GM18519 (cell line): ENCODE data around the gene SLC22A2.
"Not testable (repeated sequence)": the region's sequence is repeated elsewhere in the genome, so short reads cannot be mapped to it uniquely, and the experiment has no call there.

Experiments used
- ATAC-seq: cut with Tn5 transposase; IDR thresholded peaks from one replicate; pipeline ENCODE4 v1.9.1; 2021; ENCODE audit warnings: mild to moderate bottlenecking, moderate library complexity; ENCODE audit not compliant: unreplicated experiment, low FRiP score

SLC22A2 gene

DNA sequence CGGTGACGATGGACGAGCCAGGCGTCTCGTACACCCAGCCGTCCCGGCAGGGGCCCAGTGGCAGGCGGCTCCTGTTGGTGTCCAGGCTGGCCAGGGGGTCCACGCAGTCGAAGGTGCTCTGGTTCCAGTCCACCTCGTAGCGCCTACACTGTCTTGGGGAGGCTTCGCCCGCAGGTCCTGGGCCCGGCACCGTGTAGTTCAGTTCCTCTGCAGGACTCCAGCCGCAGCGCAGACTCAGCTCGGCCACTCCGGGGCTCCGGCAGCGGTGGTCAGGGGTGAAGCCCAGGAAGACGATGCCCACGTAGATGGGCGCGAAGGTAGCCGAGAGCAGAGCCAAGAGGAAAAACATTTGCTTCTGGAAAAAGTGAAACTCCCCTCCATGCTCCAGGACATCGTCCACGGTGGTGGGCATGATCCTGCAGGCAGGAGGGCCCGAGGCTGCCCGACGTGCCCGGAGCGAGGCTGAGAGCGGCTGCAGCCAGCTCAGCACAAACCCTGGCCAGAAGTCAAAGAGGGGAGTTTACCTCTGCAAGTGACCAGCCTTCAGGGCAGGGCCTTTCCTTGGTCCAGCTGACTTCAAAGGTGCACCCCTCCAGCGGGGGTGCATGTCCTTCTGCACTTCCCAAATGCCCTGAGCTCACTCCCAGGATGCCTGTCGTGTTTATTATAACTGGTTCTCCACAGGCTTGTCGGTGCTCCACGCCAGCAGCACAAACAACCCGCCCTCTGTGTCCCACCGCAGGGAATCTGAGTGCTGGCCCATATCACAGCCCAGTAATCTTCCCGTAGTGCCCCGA is at the start of gene SLC22A2:
Gene SLC22A2 (minus strand): TSS at position 476 of the 797 bp plus-strand sequence. CDS start 64 bp downstream, at position 412.
- ATAC-seq, result no peak

DNA sequence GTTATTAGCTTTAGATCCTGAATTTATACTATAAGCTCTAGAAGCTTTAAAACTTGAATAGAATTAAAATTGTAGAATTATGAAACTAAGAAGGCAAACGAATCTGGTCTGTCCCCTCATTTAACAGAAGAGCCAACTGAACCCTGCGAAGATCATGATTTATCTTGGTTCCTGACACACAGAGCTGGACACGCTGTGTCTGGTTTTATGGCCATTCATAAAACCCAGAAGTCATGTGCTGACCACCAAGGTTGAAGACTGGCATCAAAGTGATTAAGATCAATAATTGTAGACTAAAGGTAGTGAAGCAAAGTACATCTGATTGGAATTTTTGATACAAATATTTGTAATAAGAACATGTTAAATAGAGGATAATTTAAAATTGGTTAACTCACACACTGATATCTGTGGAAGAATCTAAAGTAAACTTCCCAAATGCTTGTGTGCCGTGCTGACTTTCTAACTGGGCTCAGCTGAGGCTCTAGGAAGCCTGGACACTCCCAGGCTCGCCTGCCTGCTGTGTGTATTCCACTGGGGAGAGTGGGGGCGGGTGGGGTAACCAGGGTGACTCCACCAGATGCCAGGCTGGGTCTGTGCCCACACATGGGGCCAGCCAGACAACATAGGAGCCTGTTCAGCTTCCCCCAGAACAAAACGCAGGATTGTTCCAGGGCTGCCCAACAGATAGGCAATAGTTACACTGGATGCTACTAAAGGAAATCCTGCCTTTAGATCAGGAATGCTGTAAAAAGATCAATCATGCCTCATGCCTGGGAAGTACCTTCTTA is 47.5 kb upstream of the SLC22A2 start:
- ATAC-seq, result no peak

DNA sequence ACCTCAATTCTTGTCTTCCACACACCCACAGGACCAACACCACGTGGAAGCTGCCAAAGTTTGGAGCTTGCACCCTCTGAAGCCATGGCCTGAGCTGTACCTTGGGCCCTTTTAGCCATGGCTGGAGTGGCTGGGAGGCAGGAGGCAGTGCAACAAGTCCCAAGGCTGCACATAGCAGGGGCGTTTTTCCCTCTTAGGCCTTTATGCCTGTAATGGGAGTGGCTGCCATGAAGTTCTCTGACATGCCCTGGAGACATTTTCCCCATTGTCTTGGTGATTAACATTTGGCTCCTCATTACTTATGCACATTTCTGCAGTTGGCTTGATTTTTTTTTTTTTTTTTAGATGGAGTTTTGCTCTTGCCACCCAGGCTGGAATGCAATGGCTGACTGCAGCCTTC is 45.2 kb upstream of the SLC22A2 start:
- ATAC-seq, result no peak

DNA sequence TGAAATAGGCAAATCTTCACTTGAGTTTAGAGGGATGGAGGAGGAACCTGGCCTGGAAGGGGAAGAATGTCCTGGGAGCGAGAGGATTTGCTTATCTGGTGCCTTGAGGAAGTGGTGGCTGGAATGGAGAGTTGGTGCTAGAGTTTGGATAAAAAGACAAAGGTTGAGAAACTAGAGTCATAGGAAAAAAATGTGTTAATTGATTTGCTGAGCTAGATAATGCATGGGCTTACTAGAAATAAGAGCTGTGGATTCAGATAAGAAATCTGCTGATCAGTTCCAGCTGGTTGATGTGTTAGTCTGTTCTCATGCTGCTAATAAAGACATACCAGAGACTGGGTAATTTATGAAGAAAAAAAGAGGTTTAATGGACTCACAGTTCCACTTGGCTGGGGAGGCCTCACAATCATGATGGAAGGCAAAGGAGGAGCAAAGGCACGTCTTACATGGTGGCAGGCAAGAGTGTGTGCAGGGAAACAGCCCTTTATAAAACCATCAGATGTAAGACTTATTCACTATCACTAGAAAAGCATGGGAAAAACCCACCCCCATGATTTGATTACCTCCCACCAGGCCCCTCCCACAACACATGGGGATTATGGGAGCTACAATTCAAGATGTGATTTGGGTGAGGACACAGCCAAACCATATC is 43.9 kb upstream of the SLC22A2 start:
- ATAC-seq, result not testable (repeated sequence)

DNA sequence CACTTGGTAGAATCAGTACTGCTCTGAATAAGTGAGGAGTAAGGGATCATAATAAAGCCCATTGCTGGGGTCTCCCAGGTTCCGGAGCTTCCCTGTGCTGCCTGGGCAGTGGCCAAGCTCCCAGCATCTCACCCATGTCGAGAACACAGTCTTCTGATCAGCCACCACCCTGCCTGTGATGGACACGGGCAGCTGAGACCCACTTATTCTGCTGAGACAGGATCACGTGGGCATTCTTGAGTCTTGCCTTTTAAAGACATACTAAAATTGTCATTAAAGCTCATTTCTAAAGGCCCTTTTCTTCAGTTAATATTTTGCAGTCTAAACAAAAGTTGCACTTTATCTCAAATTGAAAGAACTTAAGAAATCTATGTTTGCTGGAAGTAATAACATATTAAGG is 42.7 kb upstream of the SLC22A2 start:
- ATAC-seq, result no peak

DNA sequence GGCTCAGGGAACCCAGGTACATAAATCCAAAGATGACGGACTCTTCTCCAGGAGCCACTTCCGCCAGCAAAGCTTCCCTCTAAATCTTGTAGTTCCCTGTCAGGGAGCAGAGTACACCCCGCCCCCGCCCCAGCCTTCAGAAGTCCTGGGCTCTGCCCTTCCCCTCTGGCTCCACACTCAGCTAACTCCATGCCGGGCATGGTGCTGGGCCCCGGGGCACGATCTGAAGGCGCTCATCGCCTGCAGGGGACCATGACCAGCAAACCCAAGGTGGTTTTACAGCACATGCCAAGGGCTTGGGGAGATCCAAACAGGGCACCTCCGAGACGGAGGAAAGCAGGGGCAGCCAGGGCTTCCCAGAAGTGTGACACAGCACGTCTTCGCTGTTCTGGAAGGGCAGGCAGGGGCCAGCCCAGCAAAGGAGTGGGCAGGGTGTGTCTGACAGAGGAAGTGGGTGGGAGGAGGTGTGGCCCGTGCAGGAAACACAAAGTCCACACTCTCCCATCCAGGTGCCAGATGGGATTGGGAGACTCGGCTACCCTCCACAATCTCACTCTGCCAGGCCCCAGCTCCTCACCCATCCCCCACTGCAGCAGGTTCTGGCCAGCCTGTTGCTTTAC is 41.6 kb upstream of the SLC22A2 start:
- no peak for ATAC-seq

DNA sequence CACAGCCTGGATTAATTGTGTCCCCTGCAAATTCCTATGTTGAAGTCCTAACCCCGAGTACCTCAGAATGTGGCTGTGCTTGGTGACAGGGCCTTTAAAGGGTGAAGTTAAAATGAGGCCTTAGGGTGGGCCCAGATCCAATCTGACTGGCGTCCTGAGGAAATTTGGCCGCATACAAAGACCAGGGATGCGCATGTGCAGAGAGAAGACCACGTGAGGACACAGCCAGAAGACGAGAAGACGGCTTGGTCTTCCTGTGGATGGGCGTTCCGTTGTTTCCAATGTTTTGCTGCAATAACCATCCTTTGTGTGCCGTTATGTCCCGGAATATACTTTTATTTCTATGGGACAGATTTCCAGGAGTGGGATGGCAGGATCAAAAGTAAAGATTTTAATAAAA is 40.9 kb upstream of the SLC22A2 start:
- no peak for ATAC-seq

DNA sequence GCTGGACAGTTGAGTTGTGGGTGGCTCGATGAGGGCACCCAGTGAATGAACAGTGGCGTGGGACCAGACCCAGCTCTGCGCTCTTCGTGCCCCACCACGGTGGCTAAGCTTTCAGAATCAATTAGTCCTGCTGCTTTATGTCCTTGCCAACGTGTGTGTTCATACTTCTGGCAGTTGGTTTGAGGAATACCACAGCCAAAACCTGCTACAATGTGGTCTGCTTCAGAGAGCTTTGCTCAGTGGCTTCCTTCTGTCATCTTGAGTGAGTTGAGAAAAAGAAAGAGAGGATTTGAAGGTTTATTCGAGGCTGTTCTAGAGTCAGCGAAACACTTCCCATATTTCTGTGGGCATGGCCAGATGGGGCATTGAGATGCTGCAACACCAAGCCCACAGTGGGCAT is 39.5 kb upstream of the SLC22A2 start:
- no peak for ATAC-seq

DNA sequence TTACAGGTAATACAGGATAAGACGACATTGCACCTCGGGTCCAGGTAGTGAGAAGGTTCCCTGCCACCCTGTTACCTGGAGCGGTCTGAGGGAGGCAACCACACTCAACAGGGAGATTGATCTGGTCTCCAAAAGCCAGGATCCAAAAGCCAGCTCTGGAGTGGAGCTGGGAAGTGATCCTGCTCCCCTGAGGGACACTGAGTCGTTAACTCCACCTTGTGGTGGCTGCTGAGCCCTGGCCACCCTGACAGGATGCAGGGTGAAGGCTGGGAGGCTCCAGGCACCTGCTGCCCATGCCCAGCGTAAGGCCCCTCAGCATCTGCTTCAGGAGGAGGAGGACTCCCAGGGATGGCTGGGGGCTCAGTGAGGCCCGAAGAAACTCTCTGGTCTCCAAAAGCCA is 38.7 kb upstream of the SLC22A2 start:
- ATAC-seq, result no peak

DNA sequence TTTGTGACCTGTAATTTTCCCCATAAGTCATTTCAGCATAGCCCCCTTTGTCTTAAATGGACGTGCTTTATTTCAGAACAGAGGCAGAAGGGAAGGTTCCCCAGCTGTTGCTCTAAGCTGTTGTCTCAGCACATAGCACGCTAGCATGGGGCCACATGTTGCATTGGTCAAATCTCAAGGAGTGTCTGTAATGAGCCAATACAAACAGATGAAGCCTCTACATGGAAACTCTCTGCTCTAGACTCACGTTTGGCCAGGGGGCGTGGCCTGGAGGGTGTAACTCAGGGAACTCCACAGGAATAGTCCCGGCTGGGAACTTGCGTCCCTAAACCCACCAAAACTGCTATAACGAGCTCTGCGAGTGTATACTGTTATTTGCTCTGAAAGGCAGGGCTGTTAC is 35.2 kb upstream of the SLC22A2 start:
- no peak for ATAC-seq

DNA sequence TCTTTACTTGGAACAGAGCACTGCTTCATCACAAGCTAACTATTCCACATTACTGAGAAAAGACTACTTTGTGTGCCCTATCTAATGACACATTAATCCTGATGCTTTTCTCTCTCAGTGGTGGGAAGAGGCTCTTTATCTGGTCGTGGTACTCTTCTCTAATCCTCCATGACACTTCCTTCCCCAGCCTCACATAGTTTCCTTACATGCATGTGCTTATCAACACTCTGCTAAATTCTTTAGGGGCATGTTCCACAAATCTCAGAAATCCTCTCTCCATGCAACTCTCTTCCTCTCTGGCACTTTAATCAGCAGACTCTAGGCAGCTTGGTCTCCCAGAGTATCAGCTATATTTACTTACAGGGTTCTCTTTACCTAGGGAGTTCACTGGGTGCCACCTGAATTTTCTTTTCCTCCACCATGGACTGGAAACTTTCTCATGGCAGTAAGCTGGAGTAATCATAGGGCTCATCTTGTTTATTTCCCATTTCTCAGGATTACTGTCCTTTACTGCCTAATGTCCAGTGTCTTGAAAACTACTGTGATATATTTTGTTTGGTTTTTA is 27.0 kb upstream of the SLC22A2 start:
- ATAC-seq, result no peak

DNA sequence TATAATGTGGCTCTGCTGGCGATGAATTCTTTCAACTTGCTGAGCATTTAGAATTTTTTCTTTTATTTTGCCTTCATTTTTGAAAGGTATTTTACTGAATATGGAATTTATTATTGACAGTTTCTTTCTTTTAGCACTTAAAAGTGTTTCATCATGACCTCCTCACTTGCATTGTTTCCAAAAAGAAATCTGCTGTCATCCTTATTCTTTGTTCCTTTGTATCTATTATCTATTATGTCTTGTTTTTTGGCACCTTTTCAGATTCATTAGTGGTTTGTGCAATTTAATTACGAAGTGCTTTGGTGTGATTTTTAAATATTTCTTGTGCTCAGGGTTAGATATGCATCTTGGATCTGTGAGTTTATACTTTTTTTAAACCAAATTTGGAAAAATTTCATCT is 26.0 kb upstream of the SLC22A2 start:
- no peak for ATAC-seq

DNA sequence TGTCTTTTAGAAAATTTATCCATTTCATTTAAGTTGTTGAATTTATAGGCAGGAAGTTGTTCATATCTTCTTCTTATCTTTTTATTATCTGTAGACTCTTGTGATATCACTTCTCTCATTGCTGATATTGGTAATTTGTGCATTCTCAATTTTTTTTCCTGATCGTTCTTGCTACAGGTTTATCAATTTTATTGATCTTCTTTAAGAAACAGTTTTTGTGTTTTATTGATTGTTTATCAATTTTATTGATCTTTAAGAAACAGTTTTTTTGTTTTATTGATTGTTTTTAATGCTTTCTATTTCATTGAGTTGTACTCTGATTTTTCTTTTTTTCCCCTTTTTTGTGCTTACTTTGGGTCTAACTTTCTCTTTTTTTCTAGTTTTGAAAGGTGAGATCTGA is 23.8 kb upstream of the SLC22A2 start:
- ATAC-seq, result no peak

DNA sequence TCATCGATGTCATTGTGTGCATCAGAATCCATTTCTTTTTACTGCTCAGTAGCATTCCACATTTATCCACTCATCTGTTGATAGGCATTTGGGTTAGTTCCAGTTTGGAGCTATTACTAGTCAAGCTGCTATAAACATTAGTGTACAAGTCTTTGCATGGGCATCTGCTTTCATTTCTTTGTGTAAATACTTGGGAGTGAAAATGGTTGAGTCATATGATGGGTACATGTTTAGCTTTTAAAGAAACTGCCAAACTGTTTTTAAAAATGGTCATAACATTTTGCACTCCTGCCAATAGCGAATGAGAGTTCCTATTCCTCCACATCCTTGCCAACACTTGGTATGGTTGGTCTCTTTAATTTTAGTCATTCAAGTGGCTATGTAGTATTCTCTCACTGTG is 21.2 kb upstream of the SLC22A2 start:
- no peak for ATAC-seq

DNA sequence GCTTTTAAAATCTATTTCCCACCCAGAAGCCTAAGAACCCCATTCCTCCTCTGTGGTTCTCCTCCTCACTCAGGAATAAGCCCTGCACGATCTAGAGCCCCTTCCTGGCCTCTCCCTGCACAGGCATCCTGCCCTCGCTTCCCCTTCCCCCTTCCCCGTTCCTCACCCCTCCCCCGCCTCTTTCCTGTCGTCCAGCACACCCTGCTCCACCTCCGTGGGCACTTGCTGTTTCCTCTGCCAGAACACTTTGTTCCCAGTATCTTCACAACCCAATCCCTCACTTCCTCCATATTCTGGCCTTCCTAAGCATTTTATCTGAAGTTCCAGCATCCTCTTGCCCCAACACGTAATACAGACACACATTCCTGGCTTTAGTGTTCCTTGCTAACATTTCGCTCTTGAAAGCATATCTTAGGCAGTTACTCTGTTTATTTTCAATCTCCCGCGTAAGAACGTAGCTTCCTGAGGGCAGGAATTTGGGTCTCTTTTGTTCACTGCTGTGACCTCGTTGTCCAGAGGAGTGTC is 20.2 kb upstream of the SLC22A2 start:
- no peak for ATAC-seq

DNA sequence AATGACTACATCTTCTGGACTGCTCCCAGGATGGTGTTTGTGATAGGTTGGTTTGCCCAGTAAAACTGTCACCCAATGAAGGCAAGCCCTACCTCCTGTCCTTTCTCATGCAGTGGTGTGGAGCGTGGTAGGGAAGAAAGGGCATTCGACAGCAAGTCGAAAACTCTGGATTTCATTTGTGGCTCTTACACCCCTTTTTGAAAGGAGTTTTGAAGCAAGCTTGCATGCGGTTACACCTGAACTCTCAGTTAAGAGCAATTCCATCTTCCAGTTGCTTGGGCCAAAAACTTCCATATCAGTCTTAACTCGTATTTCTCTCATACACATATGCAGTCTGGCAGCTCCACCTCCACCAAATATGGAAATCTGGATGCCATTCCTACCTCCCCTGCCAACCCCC is 19.7 kb upstream of the SLC22A2 start:
- no peak for ATAC-seq

DNA sequence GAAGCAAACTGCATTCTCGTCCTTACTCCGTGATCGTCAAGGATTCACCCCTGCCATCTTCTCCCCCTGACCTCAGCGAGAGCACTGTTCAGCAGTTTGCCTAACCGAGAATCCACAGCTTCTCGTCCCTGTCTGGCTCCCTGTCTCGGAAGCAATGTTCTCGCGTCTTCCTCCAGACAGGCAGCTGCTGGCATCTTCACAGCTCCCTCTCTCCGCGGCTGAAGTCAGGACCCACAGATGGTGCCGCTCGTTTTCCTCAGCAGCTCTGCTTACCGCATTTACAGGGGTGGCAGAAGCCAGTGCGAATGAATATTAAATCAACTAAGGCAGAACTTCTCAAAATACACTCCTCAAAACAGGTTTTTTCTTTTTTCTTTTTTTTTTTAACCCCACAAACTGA is 18.9 kb upstream of the SLC22A2 start:
- no peak for ATAC-seq

DNA sequence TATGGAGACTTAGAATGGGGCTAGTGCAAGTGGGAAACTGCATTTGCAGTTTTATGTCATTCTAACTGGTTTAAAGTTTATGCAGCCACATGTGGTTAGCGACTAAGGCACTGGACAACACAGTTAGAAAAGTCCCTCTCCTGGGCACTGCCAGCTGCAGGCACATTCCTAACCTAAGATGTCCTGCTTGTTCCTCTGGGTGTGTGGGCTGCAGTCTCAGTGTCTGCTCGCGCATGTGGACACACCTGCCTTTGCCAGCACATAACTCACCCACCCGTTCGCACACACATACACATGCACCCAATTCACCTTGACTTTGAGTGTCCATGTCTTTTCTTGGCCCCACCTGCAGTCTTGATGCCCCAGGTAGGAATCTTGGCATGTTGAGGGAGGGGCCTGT is 18.5 kb upstream of the SLC22A2 start:
- no peak for ATAC-seq

DNA sequence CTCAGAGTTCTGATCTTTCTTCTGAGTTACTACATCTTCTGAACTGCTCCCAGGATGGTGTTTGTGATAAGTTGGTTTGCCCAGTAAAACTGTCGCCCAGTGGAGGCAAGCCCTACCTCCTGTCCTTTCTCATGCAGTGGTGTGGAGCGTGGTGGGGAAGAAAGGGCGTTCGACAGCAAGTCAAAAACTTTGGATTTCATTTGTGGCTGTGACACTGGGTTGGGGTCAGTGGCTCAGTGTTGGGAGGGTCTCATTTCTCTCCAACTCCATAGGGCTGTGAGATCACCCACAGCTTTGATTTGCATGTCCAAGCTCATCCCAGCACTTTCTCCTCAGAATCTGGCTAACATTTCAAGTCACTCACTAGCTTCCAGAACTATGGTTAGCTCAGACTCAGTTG is 17.5 kb upstream of the SLC22A2 start:
- no peak for ATAC-seq

DNA sequence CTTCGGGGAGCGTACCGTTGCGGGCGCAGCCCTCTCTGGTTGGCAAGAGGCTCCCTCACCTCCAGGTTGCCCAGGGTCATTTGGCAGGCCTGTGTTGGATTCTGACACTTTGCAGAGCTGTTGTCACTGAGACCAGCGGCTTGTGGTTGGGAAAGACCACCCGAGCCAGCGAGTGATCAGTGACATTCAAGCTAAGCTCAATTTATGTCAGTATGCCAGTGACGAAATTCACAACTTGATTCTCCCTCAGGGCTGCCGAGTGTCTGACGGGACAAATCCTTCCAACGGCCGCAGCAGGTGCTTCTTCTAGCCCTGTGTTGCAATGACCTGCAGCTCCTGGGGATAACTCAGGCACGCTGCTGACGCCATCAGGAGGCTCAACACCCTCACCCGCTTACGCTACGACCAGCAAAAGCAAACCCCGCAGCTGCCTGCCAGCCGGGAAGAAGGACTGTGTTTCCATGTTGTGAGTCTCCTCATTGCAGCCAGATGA is 16.9 kb upstream of the SLC22A2 start:
- ATAC-seq, result no peak
